ENCODE data around the gene ASCL3. TPM values are rescaled to one million over a fixed set of nuclear protein-coding genes. Genes with fewer than 3 reads are reported as not detected.
"Not testable (repeated sequence)": the region's sequence is repeated elsewhere in the genome, so short reads cannot be mapped to it uniquely, and the experiment has no call there.

The ASCL3 gene, protein sequence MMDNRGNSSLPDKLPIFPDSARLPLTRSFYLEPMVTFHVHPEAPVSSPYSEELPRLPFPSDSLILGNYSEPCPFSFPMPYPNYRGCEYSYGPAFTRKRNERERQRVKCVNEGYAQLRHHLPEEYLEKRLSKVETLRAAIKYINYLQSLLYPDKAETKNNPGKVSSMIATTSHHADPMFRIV
- total RNA-seq = not detected

DNA sequence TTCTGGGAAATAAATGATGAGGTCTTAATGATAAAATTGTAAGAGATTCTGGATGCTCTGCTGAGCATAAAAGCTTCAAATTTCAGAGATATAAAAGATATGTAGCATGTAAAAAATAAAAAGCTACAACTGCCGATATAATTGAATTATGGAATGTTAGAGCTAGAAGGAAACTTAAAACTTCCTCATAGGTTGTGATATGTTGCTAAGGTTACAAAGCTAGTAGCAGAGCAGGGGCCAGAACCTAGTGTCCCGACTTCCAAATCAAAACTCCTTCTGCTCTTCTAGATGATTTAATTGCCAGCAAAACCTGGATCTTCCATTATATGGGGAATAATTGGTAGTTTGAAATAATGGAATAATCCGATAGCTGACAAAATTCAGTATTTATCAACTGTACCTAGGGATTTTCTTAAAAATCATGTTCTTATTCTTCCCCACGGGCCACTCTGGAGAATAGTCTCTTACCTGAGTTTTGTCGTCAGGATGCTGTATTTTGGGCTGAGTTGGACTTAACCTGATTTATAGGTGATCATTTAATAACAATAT, at the start of gene ASCL3:
Gene ASCL3 (minus strand): TSS at position 499 of the 549 bp plus-strand sequence. CDS start 4,855 bp downstream, outside the sequence.
- DNase-seq (ENCODE audit: low spot score in 2 of 2) = no peak
- H3K4me3 ChIP-seq = no peak within 1 kb of the TSS
- WGBS, 2 donors = 71 to 81% methylated on average over 5 of the region's 5 CpGs
- H3K27me3 ChIP-seq = no peaks in the 10 kb centered on the region
- no peak within 1 kb of the TSS for H3K27ac ChIP-seq
- no peaks in the 10 kb centered on the region for H3K4me1 ChIP-seq
- no peak for TF ChIP-seq POLR2A (IDR thresholded peaks at IDR 0.05)
- TF ChIP-seq, protein P1, sequence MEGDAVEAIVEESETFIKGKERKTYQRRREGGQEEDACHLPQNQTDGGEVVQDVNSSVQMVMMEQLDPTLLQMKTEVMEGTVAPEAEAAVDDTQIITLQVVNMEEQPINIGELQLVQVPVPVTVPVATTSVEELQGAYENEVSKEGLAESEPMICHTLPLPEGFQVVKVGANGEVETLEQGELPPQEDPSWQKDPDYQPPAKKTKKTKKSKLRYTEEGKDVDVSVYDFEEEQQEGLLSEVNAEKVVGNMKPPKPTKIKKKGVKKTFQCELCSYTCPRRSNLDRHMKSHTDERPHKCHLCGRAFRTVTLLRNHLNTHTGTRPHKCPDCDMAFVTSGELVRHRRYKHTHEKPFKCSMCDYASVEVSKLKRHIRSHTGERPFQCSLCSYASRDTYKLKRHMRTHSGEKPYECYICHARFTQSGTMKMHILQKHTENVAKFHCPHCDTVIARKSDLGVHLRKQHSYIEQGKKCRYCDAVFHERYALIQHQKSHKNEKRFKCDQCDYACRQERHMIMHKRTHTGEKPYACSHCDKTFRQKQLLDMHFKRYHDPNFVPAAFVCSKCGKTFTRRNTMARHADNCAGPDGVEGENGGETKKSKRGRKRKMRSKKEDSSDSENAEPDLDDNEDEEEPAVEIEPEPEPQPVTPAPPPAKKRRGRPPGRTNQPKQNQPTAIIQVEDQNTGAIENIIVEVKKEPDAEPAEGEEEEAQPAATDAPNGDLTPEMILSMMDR (IDR thresholded peaks at IDR 0.05) = no peak
- no peak for TF ChIP-seq EP300 (IDR thresholded peaks at IDR 0.05)
- peaks cover 0 to 12% (median 0%) of the 10 kb centered on the region in 3 donors for H3K36me3 ChIP-seq
- H3K9me3 ChIP-seq = no peaks in the 10 kb centered on the region

DNA sequence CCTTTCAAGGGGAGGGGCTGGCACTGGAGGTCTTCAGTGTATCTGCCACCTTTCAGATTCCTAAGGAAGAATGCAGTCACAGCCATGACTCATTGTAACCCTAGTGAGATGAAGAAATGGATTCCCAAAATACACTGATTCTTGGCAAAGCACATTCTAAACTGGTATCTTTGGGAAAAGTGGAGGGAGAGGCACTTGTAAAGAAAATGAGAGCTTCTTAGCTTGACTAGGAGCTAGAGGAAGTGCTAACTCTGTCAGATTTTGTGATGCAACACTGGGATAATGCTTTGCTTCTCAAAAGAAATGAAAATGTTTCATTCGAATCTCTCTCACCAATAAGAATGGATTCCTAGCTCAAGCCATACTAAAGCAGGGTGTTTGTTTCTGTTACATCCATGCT, 46.6 kb upstream of the ASCL3 start:
- Histone ChIP-seq H3K9me3 (no peaks in the 10 kb centered on the region), H3K4me3 (no peak overlapping the region), H3K4me1 (no peaks in the 10 kb centered on the region), H3K27me3 (no peaks in the 10 kb centered on the region), H3K27ac (no peak overlapping the region), H3K36me3 (no peaks in the 10 kb centered on the region)
- WGBS, 2 donors = 75 to 78% methylated on average over 1 of the region's 1 CpG
- no peak for TF ChIP-seq EP300 (IDR thresholded peaks at IDR 0.05)
- no peak for TF ChIP-seq POLR2A (IDR thresholded peaks at IDR 0.05)
- TF ChIP-seq, protein P1 (IDR thresholded peaks at IDR 0.05) = no peak
- no peak for DNase-seq (ENCODE audit: low spot score in 2 of 2)

- 59 to 75% methylated on average over 3 of the region's 3 CpGs for WGBS, 2 donors
Observed at GRCh38 chr11:8988329-8989234, 45.8 kb upstream of the ASCL3 start.

GRCh38 chr11:8987446-8987845, 44.6 kb upstream of the ASCL3 start:
- TF ChIP-seq, protein P1 (IDR thresholded peaks at IDR 0.05) = no peak
- Histone ChIP-seq H3K4me1 (no peaks in the 10 kb centered on the region), H3K27me3 (no peaks in the 10 kb centered on the region), H3K27ac (no peak overlapping the region), H3K4me3 (no peak overlapping the region), H3K36me3 (no peaks in the 10 kb centered on the region), H3K9me3 (no peaks in the 10 kb centered on the region)
- no peak for DNase-seq (ENCODE audit: low spot score in 2 of 2)
- 82 to 84% methylated on average over 2 of the region's 2 CpGs for WGBS, 2 donors

More at GRCh38 chr11:8988329-8989234, 45.8 kb upstream of the ASCL3 start:
- Histone ChIP-seq H3K4me3 (no peak overlapping the region), H3K4me1 (no peaks in the 10 kb centered on the region), H3K27me3 (no peaks in the 10 kb centered on the region), H3K9me3 (no peaks in the 10 kb centered on the region), H3K27ac (no peak overlapping the region), H3K36me3 (no peaks in the 10 kb centered on the region)
- TF ChIP-seq POLR2A (IDR thresholded peaks at IDR 0.05) (no peak), EP300 (IDR thresholded peaks at IDR 0.05) (no peak)
- TF ChIP-seq, protein P1 (IDR thresholded peaks at IDR 0.05) = no peak
- no peak for DNase-seq (ENCODE audit: low spot score in 2 of 2)

DNA sequence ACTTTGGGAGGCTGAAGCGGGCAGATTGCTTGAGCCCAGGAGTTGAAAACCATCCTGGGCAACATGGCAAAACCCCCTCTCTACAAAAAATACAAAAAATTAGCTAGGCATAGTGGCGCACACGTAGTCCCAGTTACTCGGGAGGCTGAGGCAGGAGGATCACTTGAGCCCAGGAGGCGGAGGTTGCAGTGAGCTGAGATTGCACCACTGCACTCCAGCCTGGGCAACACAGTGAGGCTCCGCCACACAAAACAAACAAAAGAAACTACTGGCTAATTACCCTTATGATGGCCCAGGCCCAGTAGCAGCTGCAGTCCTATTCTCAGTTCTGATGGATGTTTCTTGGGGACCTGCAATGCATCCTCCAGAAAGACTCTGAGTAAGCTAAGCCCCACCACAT, 44.0 kb upstream of the ASCL3 start:
- not testable (repeated sequence) for H3K4me3 ChIP-seq; DNase-seq (ENCODE audit: low spot score in 2 of 2); H3K4me1 ChIP-seq; H3K36me3 ChIP-seq; H3K9me3 ChIP-seq; H3K27me3 ChIP-seq; H3K27ac ChIP-seq
- 90 to 93% methylated on average over 6 of the region's 6 CpGs for WGBS, 2 donors

All from tibial nerve (tissue), 4 donors.